Peyer's patch (tissue), 4 donors: ENCODE results near the gene SLC38A5.

ENCODE experiments used
- CTCF ChIP-seq, 6 experiments: fragments of 450-650 bp in 4 of 6; fragments of 200-600 bp in 2 of 6; sonication (generic) in 1 of 6; IDR thresholded peaks; one replicate each; pipeline ENCODE4 v1.5.1; 2017 to 2019; ENCODE audit warnings: antibody characterized with exemption in 6 of 6, mild to moderate bottlenecking in 3 of 6, moderate library complexity in 1 of 6
- POLR2A ChIP-seq, 2 donors: fragments of 450-650 bp; IDR thresholded peaks; one replicate each; pipeline ENCODE4 v1.5.1; 2017; ENCODE audit warnings: antibody characterized with exemption in 2 of 2, mild to moderate bottlenecking in 2 of 2, moderate library complexity in 2 of 2

GRCh38 chrX:48470833-48471118 lies 716 bp upstream of the SLC38A5 start:
- TF ChIP-seq CTCF (IDR thresholded peaks at IDR 0.05) (no peak), POLR2A (IDR thresholded peaks at IDR 0.05) (no peak)
